Smooth muscle cell (in vitro differentiated cells): ENCODE data around the gene EPB41L3. TPM values are rescaled to one million over a fixed set of nuclear protein-coding genes. Genes with fewer than 3 reads are reported as not detected.
A peak's percentile ranks its signal among the peaks of the same experiment; 100 is the strongest.

Source experiments
- DNase-seq: peaks from one replicate; lab custom pipeline; 2025; ENCODE audit not compliant: unreplicated experiment; lab: John Stamatoyannopoulos, UW
- H2AFZ ChIP-seq: fragments of 200-600 bp; sonication (generic); 2 replicates; pipeline ENCODE4 v1.6.0; 2016; ENCODE audit warnings: antibody characterized with exemption, low read depth, mild to moderate bottlenecking
- H3F3A ChIP-seq: fragments of 200-600 bp; sonication (generic); 2 replicates; pipeline ENCODE4 v1.6.0; 2017; ENCODE audit warnings: antibody characterized with exemption, low read depth
- H3K27ac ChIP-seq: fragments of 200-600 bp; sonication (generic); 2 replicates; pipeline ENCODE4 v1.5.1; 2016; ENCODE audit warnings: low read depth, mild to moderate bottlenecking
- H3K27me3 ChIP-seq: fragments of 200-600 bp; sonication (generic); 2 replicates; pipeline ENCODE4 v1.6.1; 2016; ENCODE audit warnings: low read depth, mild to moderate bottlenecking
- H3K36me3 ChIP-seq: fragments of 200-600 bp; sonication (generic); 2 replicates; pipeline ENCODE4 v1.5.1; 2016; ENCODE audit warnings: low read depth
- H3K4me1 ChIP-seq: fragments of 200-600 bp; sonication (generic); 2 replicates; pipeline ENCODE4 v1.5.1; 2016; ENCODE audit warnings: low read depth
- H3K4me2 ChIP-seq: fragments of 200-600 bp; sonication (generic); 2 replicates; pipeline ENCODE4 v1.6.0; 2016; ENCODE audit warnings: mild to moderate bottlenecking
- H3K4me3 ChIP-seq: fragments of 200-600 bp; sonication (generic); 2 replicates; pipeline ENCODE4 v1.5.1; 2016; ENCODE audit warnings: mild to moderate bottlenecking
- H3K79me2 ChIP-seq: fragments of 200-600 bp; sonication (generic); 2 replicates; pipeline ENCODE4 v1.6.0; 2016; ENCODE audit warnings: low read depth, mild to moderate bottlenecking
- H3K9ac ChIP-seq: fragments of 200-600 bp; sonication (generic); 2 replicates; pipeline ENCODE4 v1.6.0; 2016; ENCODE audit warnings: low read depth
- H3K9me3 ChIP-seq: fragments of 200-600 bp; sonication (generic); replicated peaks from 2 replicates; pipeline ENCODE4 v1.5.1; 2016; ENCODE audit warnings: low read depth
- H4K20me1 ChIP-seq: fragments of 200-600 bp; sonication (generic); 2 replicates; pipeline ENCODE4 v1.6.0; 2016; ENCODE audit warnings: low read depth
- CTCF ChIP-seq: fragments of 200-600 bp; sonication (generic); IDR thresholded peaks from 2 replicates; pipeline ENCODE4 v1.5.1; 2017; ENCODE audit warnings: borderline replicate concordance, mild to moderate bottlenecking, antibody characterized with exemption; ENCODE audit not compliant: insufficient read depth, poor library complexity, severe bottlenecking
- WGBS: methylation state at CpG from one replicate; pipeline ENCODE4 v1.1.7; 2016; ENCODE audit warnings: low lambda C conversion rate; 5-methylcytosine and 5-hydroxymethylcytosine counted together
- polyA plus RNA-seq: library from polyadenylated mRNA; unstranded; fragments of >200 nt; fragmentation: Nextera tagmentation; extraction: Ambion mirVana; gene quantifications from 2 replicates; pipeline ENCODE4 v1.2.1, GENCODE V29; 2016
- total RNA-seq: library from RNA; depleted of rRNA; stranded (reverse); fragments of >200 nt; gene quantifications from 2 replicates; pipeline ENCODE4 v1.2.3, GENCODE V29; 2014

The EPB41L3 gene
- total and polyA plus RNA-seq, 2 experiments from 2014 or later: 11.5 to 26.9 TPM

- Histone ChIP-seq H3K27ac (peak overlapping the region; percentile 92), H3K27me3 (no peaks in the 10 kb centered on the region), H3K4me2 (peak overlapping the region; percentile 69), H3K9ac (peak overlapping the region; percentile 27), H2AFZ (peak overlapping the region; percentile 56), H3F3A (peaks cover 11% of the 10 kb centered on the region), H3K9me3 (no peaks in the 10 kb centered on the region), H3K36me3 (no peaks in the 10 kb centered on the region), H4K20me1 (no peaks in the 10 kb centered on the region), H3K4me1 (peaks cover 27% of the 10 kb centered on the region), H3K79me2 (no peaks in the 10 kb centered on the region), H3K4me3 (no peak overlapping the region)
- 63% methylated on average over 7 of the region's 7 CpGs for WGBS
- no peak for DNase-seq
- no peak for TF ChIP-seq CTCF
Observed at GRCh38 chr18:5584746-5585417, 41.1 kb upstream of the EPB41L3 start.

GRCh38 chr18:5582849-5583681 lies 39.3 kb upstream of the EPB41L3 start:
- Histone ChIP-seq H3K36me3 (no peaks in the 10 kb centered on the region), H3F3A (peaks cover 11% of the 10 kb centered on the region), H3K79me2 (no peaks in the 10 kb centered on the region), H3K9ac (peak overlapping the region; percentile 27), H3K4me2 (peak overlapping the region; percentile 59), H2AFZ (no peak overlapping the region), H3K27me3 (no peaks in the 10 kb centered on the region), H3K4me1 (peaks cover 27% of the 10 kb centered on the region), H3K27ac (peak overlapping the region; percentile 83), H3K4me3 (no peak overlapping the region), H4K20me1 (no peaks in the 10 kb centered on the region), H3K9me3 (no peaks in the 10 kb centered on the region)
- no peak for DNase-seq
- 41% methylated on average over 10 of the region's 10 CpGs for WGBS
- TF ChIP-seq CTCF: no peak

GRCh38 chr18:5582076-5582475 lies 38.3 kb upstream of the EPB41L3 start:
- H3K27ac ChIP-seq: peak overlapping the region; percentile 83
- H3K9ac ChIP-seq: no peak overlapping the region
- H3K79me2 ChIP-seq: no peaks in the 10 kb centered on the region
- DNase-seq: no peak
- TF ChIP-seq CTCF: no peak
- 16% methylated on average over 5 of the region's 5 CpGs for WGBS
- peak overlapping the region; percentile 59 for H3K4me2 ChIP-seq
- H4K20me1 ChIP-seq: no peaks in the 10 kb centered on the region
- H3K4me3 ChIP-seq: no peak overlapping the region
- H3K36me3 ChIP-seq: no peaks in the 10 kb centered on the region
- H2AFZ ChIP-seq: peak overlapping the region; percentile 77
- peaks cover 27% of the 10 kb centered on the region for H3K4me1 ChIP-seq
- H3K9me3 ChIP-seq: no peaks in the 10 kb centered on the region
- no peaks in the 10 kb centered on the region for H3K27me3 ChIP-seq
- H3F3A ChIP-seq: peaks cover 11% of the 10 kb centered on the region
